Measurements from ENCODE around the gene SPDYC.
"Not testable (repeated sequence)": the region's sequence is repeated elsewhere in the genome, so short reads cannot be mapped to it uniquely, and the experiment has no call there.

SPDYC gene

DNA sequence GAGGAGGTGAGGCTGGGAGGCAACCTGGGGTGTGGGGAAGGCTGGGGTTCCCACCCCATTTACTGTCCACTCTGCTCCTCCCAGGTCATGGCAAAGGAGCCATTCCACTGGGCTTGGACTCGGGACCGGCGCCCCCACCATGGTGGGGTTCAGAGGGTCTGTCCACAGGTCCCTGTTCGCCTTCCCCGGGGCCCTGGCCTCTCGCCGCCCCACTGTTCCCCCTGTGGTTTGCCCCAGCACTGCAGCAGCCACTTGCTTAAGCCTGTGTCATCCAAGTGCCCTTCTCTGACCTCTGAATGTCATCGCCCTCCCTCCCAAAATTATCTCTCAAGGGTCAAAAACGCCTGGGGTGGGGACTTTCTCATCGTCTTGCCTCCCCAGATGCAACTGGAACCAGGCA, 2.6 kb downstream of the SPDYC start:
- H3K4me3 ChIP-seq (ENCODE audit: low read length), result no peak overlapping the region
- TF ChIP-seq ZNF274 (IDR thresholded peaks at IDR 0.05; ENCODE audit: low read depth, low read length), result no peak

DNA sequence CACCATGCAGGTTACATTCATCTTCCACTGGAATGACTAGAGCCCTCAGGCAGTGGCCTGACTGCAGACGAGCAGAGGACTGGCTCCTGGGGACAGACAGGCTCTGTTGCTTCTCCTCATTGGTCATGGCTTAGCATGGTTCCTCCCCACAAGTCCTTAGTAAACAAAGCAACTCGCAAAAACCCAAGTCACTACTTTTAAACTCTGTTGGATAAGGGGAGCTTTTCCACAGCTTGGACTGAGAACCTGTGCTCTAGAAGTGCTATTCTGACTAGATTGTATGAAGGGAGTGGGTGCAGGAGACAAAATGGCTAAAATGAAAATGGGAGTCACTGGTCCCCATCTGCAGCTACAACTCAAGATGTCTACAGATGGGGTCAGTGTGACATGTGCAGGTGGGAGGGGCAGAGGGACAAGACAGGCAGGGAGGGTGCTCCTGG, 4.6 kb downstream of the SPDYC start:
- H3K4me3 ChIP-seq (ENCODE audit: low read length), result not testable (repeated sequence)

DNA sequence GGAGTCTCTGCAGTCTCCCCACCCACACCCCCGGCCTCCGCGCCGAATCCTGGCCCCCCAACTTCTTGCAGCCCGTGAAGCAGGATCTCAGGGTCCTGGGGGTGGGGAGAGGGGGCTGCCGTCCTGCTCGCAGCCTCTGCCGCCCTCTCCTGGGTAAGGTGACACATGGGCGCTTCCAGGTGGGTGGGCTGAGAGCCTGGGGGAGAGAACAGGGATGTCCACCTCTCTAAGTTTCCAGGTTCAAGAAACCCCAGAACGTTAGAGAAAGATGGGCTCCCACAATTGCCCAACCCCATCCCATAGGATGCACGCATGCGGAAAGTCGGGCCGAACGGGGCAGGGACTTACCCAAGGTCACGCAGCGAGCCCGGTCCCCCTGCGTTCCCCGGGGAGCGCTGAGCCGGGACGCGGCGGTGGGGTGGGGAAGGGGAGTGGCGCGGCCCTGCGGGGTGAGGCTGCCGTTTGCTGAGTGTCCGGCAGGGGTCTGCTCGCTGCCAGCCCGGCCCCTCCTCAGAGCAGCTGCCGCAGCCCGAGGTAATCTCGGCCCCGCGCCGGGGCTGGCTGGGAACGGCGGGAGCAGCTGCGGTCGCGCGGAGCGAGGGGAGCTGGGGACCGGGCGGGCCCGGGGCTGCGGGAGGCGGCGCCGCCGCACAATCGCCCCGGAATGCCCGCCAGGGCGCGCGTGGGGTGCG, 11.0 kb downstream of the SPDYC start:
- H3K4me3 ChIP-seq (ENCODE audit: low read length), result peak overlapping the region; percentile 86
- no peak for TF ChIP-seq ZNF274 (IDR thresholded peaks at IDR 0.05; ENCODE audit: low read depth, low read length)

GRCh38 chr11:65181569-65182257, 11.7 kb downstream of the SPDYC start, which contains the start of gene CAPN1:
CAPN1 (plus strand) TSS chr11:65181928; CDS start chr11:65182702, 774 bp downstream.
- no peak for TF ChIP-seq ZNF274 (IDR thresholded peaks at IDR 0.05; ENCODE audit: low read depth, low read length)
- peak within 1 kb of the TSS; percentile 86 for H3K4me3 ChIP-seq (ENCODE audit: low read length)

DNA sequence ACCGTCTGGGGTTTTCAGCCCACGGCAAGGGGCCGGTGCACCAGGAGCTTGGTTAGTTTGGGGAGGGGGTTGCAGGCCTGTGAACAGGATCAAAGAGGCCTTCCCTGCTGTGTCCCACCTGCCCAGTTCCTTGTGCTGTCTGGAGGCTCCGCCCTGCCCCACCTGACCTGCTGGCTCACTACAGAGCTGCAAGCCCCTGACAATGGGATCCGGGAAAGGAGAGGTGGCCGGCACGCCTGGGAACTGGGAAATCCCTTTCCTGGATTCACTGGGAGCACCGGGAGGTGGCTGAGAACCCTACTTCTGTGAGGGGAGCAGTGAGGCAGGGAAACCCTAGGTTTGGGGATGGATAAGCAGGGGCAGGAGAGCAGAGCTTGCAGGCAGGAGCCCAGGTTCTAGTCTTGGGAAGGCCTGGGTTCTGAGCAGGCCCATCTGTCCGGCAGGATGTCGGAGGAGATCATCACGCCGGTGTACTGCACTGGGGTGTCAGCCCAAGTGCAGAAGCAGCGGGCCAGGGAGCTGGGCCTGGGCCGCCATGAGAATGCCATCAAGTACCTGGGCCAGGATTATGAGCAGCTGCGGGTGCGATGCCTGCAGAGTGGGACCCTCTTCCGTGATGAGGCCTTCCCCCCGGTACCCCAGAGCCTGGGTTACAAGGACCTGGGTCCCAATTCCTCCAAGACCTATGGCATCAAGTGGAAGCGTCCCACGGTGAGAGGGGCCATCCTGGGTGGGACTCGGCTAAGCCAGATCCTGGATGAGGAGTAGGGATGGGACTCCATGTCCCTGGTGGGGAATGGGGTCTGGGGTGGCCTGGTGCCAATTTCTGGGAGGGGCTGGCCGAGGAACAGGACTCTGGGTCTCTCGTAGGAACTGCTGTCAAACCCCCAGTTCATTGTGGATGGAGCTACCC, 12.5 kb downstream of the SPDYC start:
- peak overlapping the region; percentile 86 for H3K4me3 ChIP-seq (ENCODE audit: low read length)
- no peak for TF ChIP-seq ZNF274 (IDR thresholded peaks at IDR 0.05; ENCODE audit: low read depth, low read length)

DNA sequence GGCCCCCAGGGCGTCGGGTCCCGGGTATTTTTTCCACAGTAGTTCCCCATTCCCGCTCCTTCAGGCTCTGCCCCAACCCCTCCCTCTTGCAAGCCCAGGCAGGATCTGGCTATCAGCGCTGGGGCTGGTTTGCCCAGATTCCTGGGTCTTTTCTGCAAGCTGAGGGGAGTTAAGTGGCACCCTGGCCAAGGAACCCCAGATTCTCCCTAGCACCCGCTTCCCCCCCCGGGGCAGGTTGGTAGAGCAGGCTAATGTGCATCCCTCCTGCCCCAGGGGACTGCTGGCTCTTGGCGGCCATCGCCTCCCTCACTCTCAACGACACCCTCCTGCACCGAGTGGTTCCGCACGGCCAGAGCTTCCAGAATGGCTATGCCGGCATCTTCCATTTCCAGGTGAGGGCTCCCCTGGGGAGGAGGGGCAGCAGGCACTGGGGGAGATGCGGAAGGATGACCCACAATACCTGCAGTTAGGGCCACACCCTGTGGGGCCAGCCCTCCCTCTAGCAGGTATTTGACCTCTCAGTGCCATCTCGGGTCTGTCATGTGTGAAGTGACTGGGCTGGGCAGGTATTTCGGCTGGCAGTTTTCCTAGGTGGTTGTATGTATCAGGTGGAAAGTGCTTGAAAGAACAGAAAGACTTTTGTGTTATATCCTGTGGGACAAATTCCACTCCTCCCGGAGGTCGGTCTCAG, 13.3 kb downstream of the SPDYC start:
- no peak overlapping the region; the same call in 1 of the 2 replicates for H3K4me3 ChIP-seq (ENCODE audit: low read length)

DNA sequence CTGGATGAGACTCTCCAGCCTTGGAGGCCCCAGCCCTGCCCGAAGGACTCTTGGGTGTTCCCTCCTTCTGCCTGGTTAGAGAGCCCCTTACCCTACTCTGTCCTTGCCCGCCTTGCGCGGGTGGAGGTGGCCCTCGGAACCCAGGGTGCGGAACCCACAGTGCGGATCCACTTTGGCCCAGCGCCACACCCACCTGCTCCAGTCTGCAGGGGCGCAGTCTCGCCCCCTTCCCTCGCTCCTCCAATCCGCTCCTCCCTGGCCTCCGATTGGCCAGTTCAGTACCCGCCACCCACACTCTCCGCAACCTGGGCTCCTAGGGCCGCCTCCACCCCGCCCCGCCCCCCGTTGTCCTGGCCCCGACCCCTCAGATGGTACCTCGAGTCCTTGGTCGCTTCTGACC, 14.1 kb downstream of the SPDYC start:
- no peak for TF ChIP-seq ZNF274 (IDR thresholded peaks at IDR 0.05; ENCODE audit: low read depth, low read length)
- no peak overlapping the region for H3K4me3 ChIP-seq (ENCODE audit: low read length)

More for the DNA sequence above, 13.3 kb downstream of the SPDYC start:
- no peak for TF ChIP-seq ZNF274 (IDR thresholded peaks at IDR 0.05; ENCODE audit: low read depth, low read length)

DNA sequence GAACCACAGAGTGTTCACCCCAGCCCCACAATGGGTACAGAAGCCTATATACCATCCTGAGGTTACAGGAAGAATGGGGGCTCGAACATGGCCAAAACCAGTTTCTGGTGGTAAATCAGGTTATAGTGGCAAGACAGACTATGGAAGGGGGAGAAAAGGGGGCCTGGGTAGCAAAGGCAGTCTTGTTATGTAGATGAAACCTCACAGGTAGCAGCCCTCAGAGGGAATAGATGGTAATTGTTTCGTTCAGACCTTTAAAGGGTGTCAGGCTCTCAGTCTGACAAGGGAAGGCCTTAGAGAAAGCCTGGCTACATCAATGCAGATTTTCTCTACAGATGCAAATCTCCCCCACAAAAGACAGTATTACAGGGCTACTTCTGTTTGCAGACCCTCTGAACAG, 15.1 kb downstream of the SPDYC start:
- no peak overlapping the region for H3K4me3 ChIP-seq (ENCODE audit: low read length)
- TF ChIP-seq ZNF274 (IDR thresholded peaks at IDR 0.05; ENCODE audit: low read depth, low read length), result no peak

- no peak overlapping the region for H3K4me3 ChIP-seq (ENCODE audit: low read length)
- TF ChIP-seq ZNF274 (IDR thresholded peaks at IDR 0.05; ENCODE audit: low read depth, low read length), result no peak
Measured at GRCh38 chr11:65185869-65186341, 15.9 kb downstream of the SPDYC start.

- H3K4me3 ChIP-seq (ENCODE audit: low read length), result no peak overlapping the region
- TF ChIP-seq ZNF274 (IDR thresholded peaks at IDR 0.05; ENCODE audit: low read depth, low read length), result no peak
Measured at GRCh38 chr11:65186701-65187100, 16.7 kb downstream of the SPDYC start.

DNA sequence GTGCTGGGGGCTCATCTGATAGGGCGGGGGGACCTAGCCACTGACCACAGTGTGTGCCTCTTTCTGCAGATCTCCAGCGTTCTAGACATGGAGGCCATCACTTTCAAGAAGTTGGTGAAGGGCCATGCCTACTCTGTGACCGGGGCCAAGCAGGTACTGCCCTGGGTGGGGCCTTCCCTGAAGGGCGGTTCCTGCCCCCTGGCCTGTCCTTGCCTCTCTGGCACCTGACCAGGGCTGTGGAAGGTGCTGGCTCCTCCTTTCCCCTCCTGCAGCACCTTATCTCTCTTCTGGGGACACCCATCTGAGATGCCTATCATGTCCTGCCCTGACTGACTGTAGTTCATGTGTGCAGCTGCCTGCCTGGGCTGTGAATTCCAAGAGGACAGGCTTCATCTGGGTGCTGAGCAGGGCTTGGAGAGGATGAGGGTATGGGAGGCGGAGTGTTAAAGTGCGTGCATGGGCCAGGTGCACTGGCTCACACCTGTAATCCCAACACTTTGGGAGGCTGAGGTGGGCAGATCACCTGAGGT, 17.2 kb downstream of the SPDYC start:
- no peak overlapping the region for H3K4me3 ChIP-seq (ENCODE audit: low read length)
- TF ChIP-seq ZNF274 (IDR thresholded peaks at IDR 0.05; ENCODE audit: low read depth, low read length), result no peak

DNA sequence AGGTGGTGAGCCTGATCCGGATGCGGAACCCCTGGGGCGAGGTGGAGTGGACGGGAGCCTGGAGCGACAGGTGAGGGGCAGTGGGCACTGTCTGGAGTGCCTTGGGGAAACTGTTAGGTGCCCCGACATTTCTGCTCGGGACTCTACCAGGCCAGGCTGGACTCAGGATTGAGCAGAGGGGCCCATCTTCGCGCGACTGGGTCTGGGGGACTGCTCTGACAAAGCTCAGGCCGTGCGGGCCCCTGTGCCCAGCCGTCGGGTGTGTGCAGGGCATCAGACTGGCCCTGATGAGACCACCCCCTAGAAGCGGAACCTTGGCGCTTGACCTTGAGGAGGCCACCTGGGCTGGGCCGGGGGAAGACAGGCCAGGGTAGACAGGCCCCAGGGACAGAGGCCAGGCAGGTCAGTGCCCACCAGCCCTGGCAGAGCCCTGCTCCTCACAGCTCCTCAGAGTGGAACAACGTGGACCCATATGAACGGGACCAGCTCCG, 18.0 kb downstream of the SPDYC start:
- H3K4me3 ChIP-seq (ENCODE audit: low read length), result no peak overlapping the region
- no peak for TF ChIP-seq ZNF274 (IDR thresholded peaks at IDR 0.05; ENCODE audit: low read depth, low read length)

GRCh38 chr11:65188486-65188885, 18.5 kb downstream of the SPDYC start:
- no peak overlapping the region for H3K4me3 ChIP-seq (ENCODE audit: low read length)
- no peak for TF ChIP-seq ZNF274 (IDR thresholded peaks at IDR 0.05; ENCODE audit: low read depth, low read length)
